ENCODE results near the gene SHISA9.

The SHISA9 gene

GRCh38 chr16:13193721-13194120, 292.3 kb downstream of the SHISA9 start:
- Histone ChIP-seq H3K4me2 (ENCODE audit: low read length) (no peak overlapping the region), H3K27me3 (ENCODE audit: insufficient read depth, low read length) (peaks cover 5% of the 10 kb centered on the region), H3K79me2 (ENCODE audit: insufficient read depth, low read length) (no peaks in the 10 kb centered on the region), H2AFZ (ENCODE audit: low read length) (no peak overlapping the region), H3K36me3 (ENCODE audit: insufficient read depth, low read length) (no peaks in the 10 kb centered on the region), H3K9me3 (ENCODE audit: low read length) (no peaks in the 10 kb centered on the region), H3K4me1 (ENCODE audit: insufficient read depth, low read length, severe bottlenecking) (no peaks in the 10 kb centered on the region), H3F3A (ENCODE audit: insufficient read depth, low read length) (no peaks in the 10 kb centered on the region), H3K9me2 (ENCODE audit: low read depth, low read length) (no peaks in the 10 kb centered on the region), H4K20me1 (ENCODE audit: insufficient read depth, low read length) (no peaks in the 10 kb centered on the region), H3K9ac (ENCODE audit: low read length) (no peak overlapping the region), H3K27ac (ENCODE audit: low read depth, low read length, poor library complexity, severe bottlenecking) (no peak overlapping the region), H3K4me3 (ENCODE audit: low read depth, low read length, poor library complexity, severe bottlenecking) (no peak overlapping the region)
- TF ChIP-seq EZH2 (IDR thresholded peaks at IDR 0.05; ENCODE audit: borderline replicate concordance, low read length), result no peak
- no peak for TF ChIP-seq CTCF (IDR thresholded peaks at IDR 0.05; ENCODE audit: low read length)

- no peak overlapping the region for H3K9ac ChIP-seq (ENCODE audit: low read length)
- H3K4me1 ChIP-seq (ENCODE audit: insufficient read depth, low read length, severe bottlenecking), result no peaks in the 10 kb centered on the region
- no peak overlapping the region for H3K4me3 ChIP-seq (ENCODE audit: low read depth, low read length, poor library complexity, severe bottlenecking)
- H2AFZ ChIP-seq (ENCODE audit: low read length), result no peak overlapping the region
- H3F3A ChIP-seq (ENCODE audit: insufficient read depth, low read length), result no peaks in the 10 kb centered on the region
- H3K79me2 ChIP-seq (ENCODE audit: insufficient read depth, low read length), result no peaks in the 10 kb centered on the region
- TF ChIP-seq EZH2 (IDR thresholded peaks at IDR 0.05; ENCODE audit: borderline replicate concordance, low read length) (no peak), CTCF (IDR thresholded peaks at IDR 0.05; ENCODE audit: low read length) (no peak)
- no peak overlapping the region for H3K27ac ChIP-seq (ENCODE audit: low read depth, low read length, poor library complexity, severe bottlenecking)
- H3K27me3 ChIP-seq (ENCODE audit: insufficient read depth, low read length), result peaks cover 5% of the 10 kb centered on the region
- no peaks in the 10 kb centered on the region for H3K36me3 ChIP-seq (ENCODE audit: insufficient read depth, low read length)
- H3K9me3 ChIP-seq (ENCODE audit: low read length), result no peaks in the 10 kb centered on the region
- H3K9me2 ChIP-seq (ENCODE audit: low read depth, low read length), result no peaks in the 10 kb centered on the region
- H4K20me1 ChIP-seq (ENCODE audit: insufficient read depth, low read length), result no peaks in the 10 kb centered on the region
- H3K4me2 ChIP-seq (ENCODE audit: low read length), result no peak overlapping the region
These were observed 293.4 kb downstream of the SHISA9 start for GRCh38 chr16:13194766-13195165.

- H3K4me1 ChIP-seq (ENCODE audit: insufficient read depth, low read length, severe bottlenecking), result no peaks in the 10 kb centered on the region
- H3K79me2 ChIP-seq (ENCODE audit: insufficient read depth, low read length), result no peaks in the 10 kb centered on the region
- H3F3A ChIP-seq (ENCODE audit: insufficient read depth, low read length), result no peaks in the 10 kb centered on the region
- H3K9ac ChIP-seq (ENCODE audit: low read length), result no peak overlapping the region
- H3K4me2 ChIP-seq (ENCODE audit: low read length), result no peak overlapping the region
- no peak for TF ChIP-seq EZH2 (IDR thresholded peaks at IDR 0.05; ENCODE audit: borderline replicate concordance, low read length)
- TF ChIP-seq CTCF (IDR thresholded peaks at IDR 0.05; ENCODE audit: low read length), result no peak
- H2AFZ ChIP-seq (ENCODE audit: low read length), result no peak overlapping the region
- H3K36me3 ChIP-seq (ENCODE audit: insufficient read depth, low read length), result no peaks in the 10 kb centered on the region
- no peaks in the 10 kb centered on the region for H3K9me2 ChIP-seq (ENCODE audit: low read depth, low read length)
- no peaks in the 10 kb centered on the region for H3K27me3 ChIP-seq (ENCODE audit: insufficient read depth, low read length)
- H3K9me3 ChIP-seq (ENCODE audit: low read length), result no peaks in the 10 kb centered on the region
- no peak overlapping the region for H3K27ac ChIP-seq (ENCODE audit: low read depth, low read length, poor library complexity, severe bottlenecking)
- H4K20me1 ChIP-seq (ENCODE audit: insufficient read depth, low read length), result no peaks in the 10 kb centered on the region
- H3K4me3 ChIP-seq (ENCODE audit: low read depth, low read length, poor library complexity, severe bottlenecking), result no peak overlapping the region
These were observed 302.3 kb downstream of the SHISA9 start for GRCh38 chr16:13203725-13204124.

Data from OCI-LY1 (cell line).